ENCODE measurements around the gene TMEM47.

TMEM47 gene

DNA sequence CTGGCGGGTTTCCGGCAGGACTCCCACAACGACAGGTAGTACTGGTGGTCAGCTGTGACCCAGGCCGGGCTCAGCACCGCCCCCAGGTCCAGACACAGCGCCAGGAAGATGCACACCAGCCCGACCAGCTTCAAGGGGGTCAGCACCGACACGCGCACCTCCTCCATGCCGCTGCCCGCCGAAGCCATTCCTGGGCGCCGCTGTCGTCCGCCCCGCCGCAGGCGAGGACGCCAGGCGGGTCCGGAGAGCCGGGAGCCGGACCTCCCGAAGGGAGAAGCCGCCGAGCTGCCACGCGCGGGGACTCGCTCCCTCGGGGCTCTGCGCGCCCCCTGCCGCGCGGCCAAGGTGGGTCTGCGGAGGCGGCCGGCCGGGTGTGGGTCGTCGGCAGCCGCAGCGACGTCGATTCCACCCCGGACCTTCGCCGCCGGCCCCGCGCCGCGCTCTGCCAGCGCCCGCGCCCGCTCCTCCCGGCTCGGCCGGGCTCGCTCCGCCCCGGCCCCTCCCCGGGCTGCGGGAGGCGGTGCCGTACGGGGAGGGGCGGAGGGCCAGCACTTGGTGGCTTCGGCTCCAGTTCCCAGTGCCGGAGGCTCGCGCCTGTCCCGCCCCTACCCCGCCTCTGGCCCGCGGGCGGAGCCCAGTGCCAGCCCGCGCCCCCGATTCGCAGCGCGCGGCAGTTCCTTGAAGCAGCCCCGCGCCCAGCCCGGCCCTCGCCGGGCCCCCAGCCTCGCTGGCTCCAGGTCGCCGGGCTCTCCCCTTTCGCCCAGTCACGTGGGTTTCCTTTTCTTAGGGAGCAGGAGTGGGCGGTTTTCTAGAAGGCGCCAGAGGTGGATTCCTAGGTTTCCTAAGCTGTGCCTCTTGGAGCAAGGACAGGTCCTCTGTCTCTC lies at the start of gene TMEM47:
Gene TMEM47 (minus strand): TSS at position 444 of the 884 bp plus-strand sequence. CDS start 256 bp downstream, at position 188.
- DNase-seq, result peak; percentile 40

DNA sequence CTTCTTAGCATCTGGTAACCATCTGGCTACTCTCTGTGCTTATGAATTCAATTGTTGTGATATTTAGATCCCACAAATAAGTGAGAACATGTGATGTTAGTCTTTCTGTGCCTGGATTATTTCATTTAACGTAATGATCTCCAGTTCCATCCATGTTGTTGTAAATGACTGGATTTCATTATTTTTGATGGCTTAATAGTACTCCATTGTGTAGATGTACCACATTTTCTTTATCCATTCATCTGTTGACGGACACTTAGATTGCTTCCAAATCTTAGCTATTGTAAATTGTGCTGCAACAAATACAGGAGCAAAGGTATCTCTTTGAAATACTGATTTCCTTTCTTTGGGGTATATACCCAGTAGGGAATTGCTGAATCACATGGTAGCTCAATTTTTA lies 30.0 kb upstream of the TMEM47 start:
- no peak for DNase-seq

GRCh38 chrX:34659575-34659974 lies 2.5 kb upstream of the TMEM47 start:
- DNase-seq, result no peak

- DNase-seq, result no peak
Measured at GRCh38 chrX:34658326-34658725, 1.2 kb upstream of the TMEM47 start.

GRCh38 chrX:34657726-34658070 lies 613 bp upstream of the TMEM47 start:
- DNase-seq, result no peak

- DNase-seq, result no peak
Measured at GRCh38 chrX:34656467-34656841, 631 bp downstream of the TMEM47 start.

GRCh38 chrX:34655501-34656455 lies 1.3 kb downstream of the TMEM47 start:
- DNase-seq, result no peak

- DNase-seq, result no peak
Measured at GRCh38 chrX:34654696-34655490, 2.2 kb downstream of the TMEM47 start.

DNA sequence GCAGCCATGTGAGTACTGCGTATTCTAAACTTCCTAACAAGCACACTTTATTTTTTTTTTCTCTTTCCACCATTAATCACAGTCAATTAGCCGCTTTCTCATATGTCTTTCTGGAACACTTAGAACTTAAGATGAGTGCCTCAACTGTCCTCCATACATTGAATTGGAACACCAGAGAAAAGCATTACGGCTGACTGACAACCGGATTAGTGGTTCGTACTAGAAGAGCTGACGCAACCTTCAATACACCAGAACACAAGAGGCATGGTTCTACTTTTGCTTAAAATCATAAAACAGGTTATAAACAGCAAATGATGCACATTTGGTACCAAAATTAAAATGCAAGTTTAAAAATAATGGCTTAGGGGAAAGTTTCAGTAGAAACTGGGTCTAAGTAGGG lies 3.3 kb downstream of the TMEM47 start:
- DNase-seq, result no peak

GRCh38 chrX:34642849-34643248 lies 14.2 kb downstream of the TMEM47 start:
- no peak for DNase-seq

GRCh38 chrX:34638116-34638515 lies 19.0 kb downstream of the TMEM47 start:
- no peak for DNase-seq

DNA sequence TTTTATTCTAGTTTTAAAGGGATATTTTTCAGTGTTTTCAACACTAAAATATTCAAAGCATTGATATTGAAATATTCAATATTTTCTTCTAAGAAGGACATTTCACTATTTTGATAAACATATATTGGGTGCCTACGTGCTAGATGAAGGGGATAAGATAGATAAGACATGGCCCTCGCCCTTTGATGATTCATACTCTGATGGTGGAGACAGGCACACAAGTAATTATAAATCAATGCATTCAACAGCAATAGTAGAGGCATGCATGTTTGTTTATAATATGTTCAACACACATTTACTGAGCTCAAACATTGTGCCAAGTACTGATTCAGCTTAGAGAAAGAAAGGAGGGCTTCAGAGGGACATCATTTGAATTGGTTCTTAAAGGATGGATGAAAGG lies 22.7 kb downstream of the TMEM47 start:
- DNase-seq, result no peak

GRCh38 chrX:34632384-34632783 lies 24.7 kb downstream of the TMEM47 start:
- no peak for DNase-seq

DNA sequence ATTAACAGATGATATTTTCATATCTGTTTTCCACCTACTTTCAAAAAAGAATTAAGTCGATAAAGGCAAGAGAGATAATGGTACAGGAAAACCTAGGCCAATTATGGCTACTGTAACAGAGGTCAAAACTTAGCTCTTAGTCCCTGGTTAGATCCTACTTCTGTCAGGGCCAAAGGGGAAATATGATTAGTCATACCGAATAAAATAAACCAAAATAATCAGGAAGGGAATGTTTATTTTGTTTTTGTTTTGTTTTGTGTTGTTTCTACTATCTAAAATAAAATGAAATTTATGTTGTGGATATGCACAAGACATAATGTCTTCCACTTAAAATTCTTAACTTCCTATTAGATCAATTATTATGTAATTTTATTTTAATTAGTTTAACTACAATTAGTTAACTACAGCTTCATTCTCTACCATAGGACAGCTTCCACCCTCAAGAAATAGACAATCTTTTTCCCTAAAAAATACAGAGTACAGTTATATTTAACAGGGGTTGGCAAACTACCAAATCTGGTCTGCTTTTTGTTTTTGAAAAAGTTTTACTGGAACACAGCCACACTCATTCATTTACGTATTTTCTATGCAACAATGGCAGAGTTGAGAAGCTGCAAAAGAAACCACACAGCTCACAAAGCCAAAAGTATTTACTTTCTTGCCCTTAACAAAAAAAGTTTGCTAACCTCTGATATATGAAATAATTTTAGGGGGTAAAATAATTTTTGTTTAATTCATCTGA lies 25.4 kb downstream of the TMEM47 start:
- no peak for DNase-seq

DNA sequence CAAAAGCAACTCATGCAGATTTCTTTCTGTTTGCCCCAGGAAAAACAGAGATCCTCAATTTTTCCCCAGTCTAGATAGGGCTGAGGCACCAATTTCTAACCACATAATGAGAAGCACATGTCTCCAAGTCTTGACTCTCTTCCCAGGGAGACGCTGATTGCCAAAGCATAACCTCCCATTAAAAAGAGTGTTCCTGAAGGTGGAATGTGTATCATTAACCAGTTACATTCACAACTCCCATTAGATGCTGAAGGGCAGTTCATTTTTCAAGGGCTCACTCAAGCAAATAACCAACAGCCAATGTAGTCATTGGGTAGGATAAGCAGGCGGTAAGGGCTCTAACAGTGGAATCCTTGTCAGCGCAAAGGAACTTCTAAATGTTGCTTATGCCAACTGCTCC lies 27.5 kb downstream of the TMEM47 start:
- no peak for DNase-seq

- no peak for DNase-seq
Measured at GRCh38 chrX:34624416-34624815, 32.7 kb downstream of the TMEM47 start.

DNA sequence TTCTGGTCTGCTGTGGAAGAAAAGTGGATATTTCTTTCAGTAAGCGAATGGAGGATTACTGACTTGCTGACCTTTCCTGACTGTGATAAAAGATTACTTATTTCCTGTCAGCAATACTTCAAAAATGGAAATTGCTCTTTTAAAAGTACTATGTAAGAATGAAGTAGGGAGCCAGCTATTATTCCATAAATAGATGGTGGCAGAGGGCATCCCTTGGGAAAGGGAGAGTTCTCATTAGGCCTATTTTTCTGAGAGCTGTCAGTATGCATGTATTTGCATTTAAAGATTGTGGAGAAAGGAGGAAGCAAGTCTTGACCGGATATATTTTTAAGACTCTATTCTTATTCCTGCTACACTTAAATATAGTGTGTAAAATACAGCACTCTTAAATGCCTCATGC lies 37.2 kb downstream of the TMEM47 start:
- DNase-seq, result no peak

GRCh38 chrX:34612036-34612435 lies 45.0 kb downstream of the TMEM47 start:
- no peak for DNase-seq

DNA sequence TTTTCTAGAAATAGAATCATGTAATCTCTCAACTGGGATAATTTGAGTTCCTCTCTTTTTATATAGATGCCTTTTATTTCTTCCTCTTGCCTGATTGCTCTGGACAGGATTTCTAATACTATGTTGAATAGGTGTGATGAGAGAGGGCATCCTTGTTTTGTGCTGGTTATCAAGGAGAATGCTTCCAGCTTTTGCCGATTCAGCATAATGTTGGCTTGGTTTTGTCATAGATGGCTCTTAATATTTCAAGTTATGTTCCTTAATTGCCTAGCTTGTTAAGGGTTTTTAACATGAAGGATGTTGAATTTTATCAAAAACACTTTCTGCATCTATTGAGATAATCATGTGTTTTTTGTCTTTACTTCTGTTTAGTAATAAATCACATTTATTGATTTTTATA lies 58.7 kb downstream of the TMEM47 start:
- DNase-seq, result no peak

DNA sequence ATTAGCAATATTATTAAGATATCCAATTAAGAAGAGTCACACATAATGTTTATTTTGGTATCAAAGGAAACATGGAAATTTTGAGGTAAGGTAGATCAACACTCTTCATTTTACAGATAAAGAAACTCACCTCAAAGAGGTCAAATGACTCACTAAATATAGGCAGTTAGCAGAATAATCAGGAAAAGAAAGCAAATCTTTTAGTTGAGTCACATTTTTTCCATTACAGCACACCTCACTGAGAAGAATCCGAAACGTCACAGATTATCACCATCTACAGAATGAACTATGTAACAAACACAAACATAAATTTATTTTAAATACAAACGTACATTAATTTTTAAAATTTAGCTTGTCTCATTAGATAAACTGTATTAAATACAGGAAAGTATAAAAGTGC lies 70.1 kb downstream of the TMEM47 start:
- DNase-seq, result no peak

GRCh38 chrX:34586346-34586911 lies 70.7 kb downstream of the TMEM47 start:
- DNase-seq, result no peak

GRCh38 chrX:34585561-34585960 lies 71.5 kb downstream of the TMEM47 start:
- no peak for DNase-seq

Measured in DMS153 (cell line).